ENCODE measurements around the gene AVPR2.

DNA sequence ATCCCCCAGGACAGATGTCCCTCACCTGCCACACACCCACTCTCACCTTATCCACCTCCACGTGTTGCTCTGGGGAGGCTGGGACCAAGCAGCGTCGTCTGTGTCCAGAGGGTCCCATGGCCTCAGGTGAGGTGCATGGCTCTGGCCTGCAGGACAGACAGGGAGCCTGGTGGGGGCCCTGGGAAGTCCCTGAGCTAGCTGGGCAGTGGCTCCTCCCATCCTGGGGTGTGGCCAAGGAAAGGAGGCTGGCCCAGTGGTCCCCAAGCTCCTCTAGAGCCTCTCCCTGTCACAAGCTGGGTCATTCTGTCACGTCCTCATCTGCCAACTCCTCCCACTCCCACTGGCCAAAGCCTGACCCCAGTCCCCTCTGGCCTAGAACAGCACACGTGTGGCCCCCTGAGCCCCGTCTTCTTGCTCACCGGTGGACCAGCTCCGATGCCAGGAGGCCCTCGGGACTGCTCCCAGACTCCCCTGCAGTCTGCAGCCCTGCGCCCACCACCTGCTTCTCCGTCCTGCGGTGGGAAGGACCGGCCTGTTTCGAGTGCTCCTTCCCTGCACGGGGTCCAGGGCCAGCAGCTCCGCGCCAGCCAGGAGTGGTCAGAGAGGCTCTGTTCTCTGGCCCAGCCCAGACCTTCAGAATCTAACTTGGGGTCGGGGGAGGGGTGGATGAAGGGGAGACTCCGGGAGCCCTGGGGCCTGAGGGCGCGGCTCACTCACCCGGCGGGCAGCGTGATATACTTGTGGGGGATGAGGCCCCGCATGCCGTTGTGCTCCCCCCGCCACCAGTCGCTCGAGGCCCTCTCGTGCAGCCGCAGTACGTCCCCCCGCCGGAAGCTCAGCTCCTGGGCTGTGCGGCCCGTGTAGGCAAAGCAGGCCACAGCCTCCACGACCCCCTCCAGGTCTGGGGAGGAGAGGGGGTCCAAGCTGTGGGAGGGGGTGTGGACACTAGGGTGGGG is 4.8 kb downstream of the AVPR2 start:
- TF ChIP-seq, protein P1, sequence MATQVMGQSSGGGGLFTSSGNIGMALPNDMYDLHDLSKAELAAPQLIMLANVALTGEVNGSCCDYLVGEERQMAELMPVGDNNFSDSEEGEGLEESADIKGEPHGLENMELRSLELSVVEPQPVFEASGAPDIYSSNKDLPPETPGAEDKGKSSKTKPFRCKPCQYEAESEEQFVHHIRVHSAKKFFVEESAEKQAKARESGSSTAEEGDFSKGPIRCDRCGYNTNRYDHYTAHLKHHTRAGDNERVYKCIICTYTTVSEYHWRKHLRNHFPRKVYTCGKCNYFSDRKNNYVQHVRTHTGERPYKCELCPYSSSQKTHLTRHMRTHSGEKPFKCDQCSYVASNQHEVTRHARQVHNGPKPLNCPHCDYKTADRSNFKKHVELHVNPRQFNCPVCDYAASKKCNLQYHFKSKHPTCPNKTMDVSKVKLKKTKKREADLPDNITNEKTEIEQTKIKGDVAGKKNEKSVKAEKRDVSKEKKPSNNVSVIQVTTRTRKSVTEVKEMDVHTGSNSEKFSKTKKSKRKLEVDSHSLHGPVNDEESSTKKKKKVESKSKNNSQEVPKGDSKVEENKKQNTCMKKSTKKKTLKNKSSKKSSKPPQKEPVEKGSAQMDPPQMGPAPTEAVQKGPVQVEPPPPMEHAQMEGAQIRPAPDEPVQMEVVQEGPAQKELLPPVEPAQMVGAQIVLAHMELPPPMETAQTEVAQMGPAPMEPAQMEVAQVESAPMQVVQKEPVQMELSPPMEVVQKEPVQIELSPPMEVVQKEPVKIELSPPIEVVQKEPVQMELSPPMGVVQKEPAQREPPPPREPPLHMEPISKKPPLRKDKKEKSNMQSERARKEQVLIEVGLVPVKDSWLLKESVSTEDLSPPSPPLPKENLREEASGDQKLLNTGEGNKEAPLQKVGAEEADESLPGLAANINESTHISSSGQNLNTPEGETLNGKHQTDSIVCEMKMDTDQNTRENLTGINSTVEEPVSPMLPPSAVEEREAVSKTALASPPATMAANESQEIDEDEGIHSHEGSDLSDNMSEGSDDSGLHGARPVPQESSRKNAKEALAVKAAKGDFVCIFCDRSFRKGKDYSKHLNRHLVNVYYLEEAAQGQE (IDR thresholded peaks at IDR 0.05; ENCODE audit: low read depth, low read length): no peak
- TF ChIP-seq TARDBP (IDR thresholded peaks at IDR 0.05; ENCODE audit: borderline replicate concordance) (no peak), POLR2AphosphoS5 (IDR thresholded peaks at IDR 0.05; ENCODE audit: low read length) (no peak), SMC3 (IDR thresholded peaks at IDR 0.05; ENCODE audit: borderline replicate concordance, low read length) (no peak), NRF1 (conservative IDR thresholded peaks at IDR 0.05; ENCODE audit: low read depth, low read length) (no peak), POLR2A (IDR thresholded peaks at IDR 0.05; ENCODE audit: low read depth, low read length) (no peak; the same call in 1 of the 2 replicates)
